Hepatocyte (in vitro differentiated cells): Measurements from ENCODE around the gene CEP250. TPM values are rescaled to one million over a fixed set of nuclear protein-coding genes. Genes with fewer than 3 reads are reported as not detected.
"Not testable (repeated sequence)": the region's sequence is repeated elsewhere in the genome, so short reads cannot be mapped to it uniquely, and the experiment has no call there.

Experiments
- DNase-seq: peaks from one replicate; pipeline ENCODE4 v3.0.0-alpha.2; 2016; ENCODE audit warnings: low spot score
- H2AFZ ChIP-seq: fragments of 200-600 bp; sonication (generic); 2 replicates; pipeline ENCODE4 v1.6.0; 2016; ENCODE audit warnings: antibody characterized with exemption, mild to moderate bottlenecking
- H3K27ac ChIP-seq: fragments of 200-600 bp; sonication (generic); 2 replicates; pipeline ENCODE4 v1.5.1; 2016; ENCODE audit warnings: mild to moderate bottlenecking
- H3K27me3 ChIP-seq: fragments of 200-600 bp; sonication (generic); 2 replicates; pipeline ENCODE4 v1.6.1; 2016
- H3K36me3 ChIP-seq: fragments of 200-600 bp; sonication (generic); replicated peaks from 2 replicates; pipeline ENCODE4 v1.5.1; 2016; ENCODE audit warnings: low read depth; ENCODE audit not compliant: insufficient read depth
- H3K4me1 ChIP-seq: fragments of 200-600 bp; sonication (generic); 2 replicates; pipeline ENCODE4 v1.5.1; 2016; ENCODE audit warnings: mild to moderate bottlenecking, moderate library complexity; ENCODE audit not compliant: insufficient read depth
- H3K4me2 ChIP-seq: fragments of 200-600 bp; sonication (generic); 2 replicates; pipeline ENCODE4 v1.6.0; 2016
- H3K4me3 ChIP-seq: fragments of 200-600 bp; sonication (generic); 2 replicates; pipeline ENCODE4 v1.5.1; 2016; ENCODE audit warnings: mild to moderate bottlenecking
- H3K79me2 ChIP-seq: fragments of 200-600 bp; sonication (generic); 2 replicates; pipeline ENCODE4 v1.6.0; 2017; ENCODE audit warnings: mild to moderate bottlenecking
- H3K9me2 ChIP-seq: fragments of 200-600 bp; sonication (generic); replicated peaks from 2 replicates; pipeline ENCODE4 v1.6.0; 2017; ENCODE audit warnings: mild to moderate bottlenecking; ENCODE audit not compliant: insufficient read depth
- H3K9me3 ChIP-seq: fragments of 200-600 bp; sonication (generic); 2 replicates; pipeline ENCODE4 v1.5.1; 2016; ENCODE audit warnings: low read depth, mild to moderate bottlenecking
- H4K20me1 ChIP-seq: fragments of 200-600 bp; sonication (generic); 2 replicates; pipeline ENCODE4 v1.6.0; 2016; ENCODE audit warnings: mild to moderate bottlenecking; ENCODE audit not compliant: insufficient read depth, poor library complexity, severe bottlenecking
- EZH2 ChIP-seq: fragments of 200-600 bp; sonication (generic); IDR thresholded peaks from 2 replicates; pipeline ENCODE4 v1.6.1; 2016; ENCODE audit warnings: antibody characterized with exemption, mild to moderate bottlenecking, borderline replicate concordance
- EZH2phosphoT487 ChIP-seq: fragments of 200-600 bp; sonication (generic); IDR thresholded peaks from one replicate; pipeline ENCODE4 v1.6.1; 2018; ENCODE audit warnings: antibody characterized with exemption, mild to moderate bottlenecking, low read depth, moderate library complexity; ENCODE audit not compliant: unreplicated experiment, severe bottlenecking
- WGBS: methylation state at CpG from one replicate; pipeline ENCODE4 v1.1.6; 2016; ENCODE audit warnings: low lambda C conversion rate; ENCODE audit errors: missing lambda C conversion rate; 5-methylcytosine and 5-hydroxymethylcytosine counted together
- polyA plus RNA-seq: library from polyadenylated mRNA; unstranded; fragments of >200 nt; fragmentation: Nextera tagmentation; extraction: Ambion mirVana; gene quantifications from 2 replicates; pipeline ENCODE4 v1.2.1, GENCODE V29; 2016
- total RNA-seq: library from RNA; depleted of rRNA; stranded (reverse); fragments of >200 nt; gene quantifications from 2 replicates; pipeline ENCODE4 v1.2.3, GENCODE V29; 2014
- TF ChIP-seq, protein P1 (sequence below): fragments of 200-600 bp; sonication (generic); IDR thresholded peaks from 2 replicates; pipeline ENCODE4 v1.5.1; 2016; ENCODE audit warnings: antibody characterized with exemption, mild to moderate bottlenecking; ENCODE audit not compliant: poor library complexity

The CEP250 gene
- total and polyA plus RNA-seq, 2 experiments from 2014 or later, result 12.4 to 18.5 TPM

DNA sequence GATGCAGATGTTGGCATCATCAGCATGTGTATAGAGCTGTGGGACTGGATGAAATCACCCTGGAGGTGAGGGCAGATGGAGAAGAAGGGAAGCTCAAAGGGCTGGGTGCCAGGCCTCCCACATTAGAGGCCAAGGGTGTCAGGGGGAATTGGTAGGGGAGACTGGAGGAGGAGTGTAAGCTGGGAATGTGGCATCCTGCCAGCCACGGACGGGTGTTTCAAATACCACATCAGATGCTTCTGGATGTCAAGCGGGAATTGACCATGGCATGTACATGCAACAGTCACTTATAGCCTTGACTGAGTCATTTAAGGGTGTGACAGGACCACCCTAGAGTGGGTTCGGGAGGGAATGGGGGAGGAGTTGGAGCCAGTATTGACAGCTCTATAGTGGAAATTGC lies 96.1 kb downstream of the CEP250 start:
- TF ChIP-seq, protein P1, sequence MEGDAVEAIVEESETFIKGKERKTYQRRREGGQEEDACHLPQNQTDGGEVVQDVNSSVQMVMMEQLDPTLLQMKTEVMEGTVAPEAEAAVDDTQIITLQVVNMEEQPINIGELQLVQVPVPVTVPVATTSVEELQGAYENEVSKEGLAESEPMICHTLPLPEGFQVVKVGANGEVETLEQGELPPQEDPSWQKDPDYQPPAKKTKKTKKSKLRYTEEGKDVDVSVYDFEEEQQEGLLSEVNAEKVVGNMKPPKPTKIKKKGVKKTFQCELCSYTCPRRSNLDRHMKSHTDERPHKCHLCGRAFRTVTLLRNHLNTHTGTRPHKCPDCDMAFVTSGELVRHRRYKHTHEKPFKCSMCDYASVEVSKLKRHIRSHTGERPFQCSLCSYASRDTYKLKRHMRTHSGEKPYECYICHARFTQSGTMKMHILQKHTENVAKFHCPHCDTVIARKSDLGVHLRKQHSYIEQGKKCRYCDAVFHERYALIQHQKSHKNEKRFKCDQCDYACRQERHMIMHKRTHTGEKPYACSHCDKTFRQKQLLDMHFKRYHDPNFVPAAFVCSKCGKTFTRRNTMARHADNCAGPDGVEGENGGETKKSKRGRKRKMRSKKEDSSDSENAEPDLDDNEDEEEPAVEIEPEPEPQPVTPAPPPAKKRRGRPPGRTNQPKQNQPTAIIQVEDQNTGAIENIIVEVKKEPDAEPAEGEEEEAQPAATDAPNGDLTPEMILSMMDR, result no peak
- TF ChIP-seq EZH2phosphoT487 (no peak), EZH2 (no peak)
- WGBS, result 81% methylated on average over 4 of the region's 4 CpGs
- no peaks in the 10 kb centered on the region for H3K79me2 ChIP-seq

DNA sequence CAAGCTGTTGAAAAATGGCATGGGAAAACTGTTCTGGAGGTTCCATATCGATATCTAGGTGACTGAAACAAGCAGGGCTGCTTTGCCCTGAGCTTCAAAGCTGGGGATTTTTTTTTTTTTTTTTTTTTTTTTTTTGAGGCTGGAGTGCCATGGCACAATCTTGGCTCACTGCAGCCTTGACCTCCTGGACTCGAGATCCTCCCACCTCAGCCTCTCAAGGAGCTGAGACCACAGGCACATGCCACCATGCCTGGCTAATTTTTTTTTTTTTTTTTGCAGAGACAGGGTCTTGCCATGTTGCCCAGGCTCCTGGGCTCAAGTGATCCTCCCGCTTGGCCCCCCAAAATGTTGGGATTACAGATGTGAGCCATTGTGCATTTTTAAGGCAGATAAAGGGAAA lies 97.5 kb downstream of the CEP250 start:
- 100% methylated on average over 3 of the region's 3 CpGs for WGBS
- H3K4me1 ChIP-seq, result no peaks in the 10 kb centered on the region
- H3K79me2 ChIP-seq, result no peaks in the 10 kb centered on the region
- no peaks in the 10 kb centered on the region for H3K36me3 ChIP-seq
- H3K4me3 ChIP-seq, result no peak overlapping the region
- H3K4me2 ChIP-seq, result no peak overlapping the region
- H4K20me1 ChIP-seq, result no peaks in the 10 kb centered on the region
- H3K27ac ChIP-seq, result no peak overlapping the region
- H3K9me3 ChIP-seq, result no peaks in the 10 kb centered on the region
- no peak for DNase-seq
- H3K9me2 ChIP-seq, result no peaks in the 10 kb centered on the region
- no peak overlapping the region for H2AFZ ChIP-seq
- TF ChIP-seq EZH2 (no peak), EZH2phosphoT487 (no peak)
- TF ChIP-seq, protein P1, result no peak
- no peaks in the 10 kb centered on the region for H3K27me3 ChIP-seq

More for the DNA sequence above, 96.1 kb downstream of the CEP250 start:
- Histone ChIP-seq H3K9me3 (no peaks in the 10 kb centered on the region), H3K27ac (no peak overlapping the region), H3K9me2 (no peaks in the 10 kb centered on the region), H3K4me2 (no peak overlapping the region), H3K4me3 (no peak overlapping the region), H3K4me1 (no peaks in the 10 kb centered on the region), H3K36me3 (no peaks in the 10 kb centered on the region), H3K27me3 (no peaks in the 10 kb centered on the region), H4K20me1 (no peaks in the 10 kb centered on the region), H2AFZ (no peak overlapping the region)
- DNase-seq, result no peak

DNA sequence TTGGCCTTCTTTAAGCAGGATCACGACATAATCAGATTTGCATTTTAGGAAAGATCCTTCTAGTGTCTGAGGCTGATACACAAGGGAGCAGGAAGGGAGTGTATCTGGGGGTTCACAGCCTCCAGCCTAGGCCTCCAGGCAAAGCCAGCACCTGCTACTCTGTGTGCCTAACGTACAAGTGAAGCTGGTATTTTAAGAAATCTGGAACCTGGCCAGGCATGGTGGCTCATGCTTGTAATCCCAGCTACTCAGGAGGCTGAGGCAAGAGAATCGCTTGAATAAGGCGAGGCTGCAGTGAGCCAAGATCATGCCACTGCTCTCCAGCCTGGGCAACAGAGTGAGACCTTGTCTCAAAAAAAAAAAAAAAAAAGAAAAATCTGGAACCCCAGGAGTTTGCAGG lies 100.1 kb downstream of the CEP250 start:
- DNase-seq, H2AFZ ChIP-seq, H3K4me1 ChIP-seq, H3K27me3 ChIP-seq, H3K27ac ChIP-seq, H3K36me3 ChIP-seq, H3K4me2 ChIP-seq, H4K20me1 ChIP-seq, H3K79me2 ChIP-seq, H3K9me3 ChIP-seq, H3K9me2 ChIP-seq, H3K4me3 ChIP-seq: not testable (repeated sequence)
- WGBS, result 89% methylated on average over 4 of the region's 4 CpGs

DNA sequence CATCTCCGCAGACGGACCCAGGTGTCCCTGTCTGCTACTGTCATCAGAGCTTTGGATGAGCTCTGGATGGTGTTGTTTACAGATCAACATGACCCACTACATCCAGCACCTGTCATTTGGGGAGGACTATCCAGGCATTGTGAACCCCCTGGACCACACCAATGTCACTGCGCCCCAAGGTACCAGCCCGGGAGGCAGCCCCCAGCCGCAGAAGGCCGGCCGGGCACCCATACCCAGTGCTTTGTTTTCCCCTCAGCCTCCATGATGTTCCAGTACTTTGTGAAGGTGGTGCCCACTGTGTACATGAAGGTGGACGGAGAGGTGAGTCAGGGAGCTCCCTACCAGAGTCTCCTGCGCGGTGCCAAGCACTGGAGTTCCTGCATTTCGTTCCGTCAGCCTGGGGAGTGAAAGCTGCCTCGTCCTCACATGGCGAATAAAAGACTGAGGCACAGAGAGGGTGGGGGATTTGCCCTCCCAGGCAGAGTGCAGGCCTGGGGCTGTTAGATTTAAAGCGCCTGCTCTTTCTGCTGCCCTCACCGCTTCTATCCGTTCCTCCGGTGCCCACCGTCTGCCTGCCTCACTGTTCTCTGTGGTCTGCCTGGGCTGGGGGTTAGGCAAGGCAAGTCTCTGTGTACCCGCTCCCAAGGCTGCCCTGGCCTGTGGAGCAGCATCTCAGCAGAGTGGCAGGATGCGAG lies 100.7 kb downstream of the CEP250 start:
- TF ChIP-seq EZH2, result no peak
- Histone ChIP-seq H3K27me3 (no peaks in the 10 kb centered on the region), H3K27ac (no peak overlapping the region), H3K4me2 (no peak overlapping the region), H3K9me3 (no peaks in the 10 kb centered on the region), H4K20me1 (no peaks in the 10 kb centered on the region), H2AFZ (no peak overlapping the region), H3K79me2 (no peaks in the 10 kb centered on the region), H3K4me1 (no peaks in the 10 kb centered on the region), H3K9me2 (no peaks in the 10 kb centered on the region), H3K4me3 (no peak overlapping the region), H3K36me3 (no peaks in the 10 kb centered on the region)
- no peak for DNase-seq
- WGBS, result 98% methylated on average over 21 of the region's 21 CpGs
